HG02870 (cell line): Measurements from ENCODE around the gene THOC5.
"Not testable (repeated sequence)": the region's sequence is repeated elsewhere in the genome, so short reads cannot be mapped to it uniquely, and the experiment has no call there.

Experiments
- ATAC-seq: cut with Tn5 transposase; IDR thresholded peaks from one replicate; pipeline ENCODE4 v1.9.1; 2021; ENCODE audit warnings: mild to moderate bottlenecking, moderate library complexity; ENCODE audit not compliant: unreplicated experiment

THOC5 gene

DNA sequence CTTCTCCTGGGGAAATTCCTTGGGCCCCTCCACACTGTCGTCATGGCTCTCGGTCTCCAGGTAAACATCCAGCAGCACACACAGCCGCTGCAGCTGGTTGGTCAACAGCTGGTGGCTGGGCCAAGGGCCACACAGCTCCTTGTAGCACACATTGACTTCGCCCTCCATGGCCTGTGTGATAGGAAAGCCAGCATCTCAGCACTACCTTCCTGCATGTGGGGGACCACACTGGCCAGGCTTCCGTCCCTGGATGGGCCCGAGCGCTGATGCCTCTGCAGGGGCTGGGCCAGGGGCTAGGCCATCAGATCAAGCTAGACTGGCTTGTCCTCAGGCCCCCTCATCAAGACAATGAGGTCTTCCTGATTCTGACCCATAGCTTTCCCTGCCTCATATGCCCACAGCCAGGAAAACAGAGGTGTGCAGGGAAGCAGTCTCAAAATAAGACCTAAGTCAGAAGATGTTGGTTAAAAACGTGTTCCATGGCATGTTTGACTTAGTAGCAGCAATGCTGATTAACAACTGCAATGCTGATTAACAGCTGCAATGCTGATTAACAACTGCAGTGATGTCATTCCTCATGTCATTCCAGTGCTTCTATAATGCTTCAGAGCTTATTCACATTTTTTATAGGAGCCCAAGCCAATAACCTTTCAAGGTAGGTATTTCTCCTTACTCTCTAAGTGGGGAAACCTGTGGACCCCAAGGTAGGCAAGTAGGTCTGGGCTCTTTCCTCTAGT, 42.3 kb downstream of the THOC5 start:
- ATAC-seq, result no peak

- no peak for ATAC-seq
Observed at GRCh38 chr22:29510542-29510941, 43.0 kb downstream of the THOC5 start.

- ATAC-seq, result no peak
Observed at GRCh38 chr22:29509815-29510214, 43.7 kb downstream of the THOC5 start.

- no peak for ATAC-seq
Observed at GRCh38 chr22:29509298-29509697, 44.3 kb downstream of the THOC5 start.

DNA sequence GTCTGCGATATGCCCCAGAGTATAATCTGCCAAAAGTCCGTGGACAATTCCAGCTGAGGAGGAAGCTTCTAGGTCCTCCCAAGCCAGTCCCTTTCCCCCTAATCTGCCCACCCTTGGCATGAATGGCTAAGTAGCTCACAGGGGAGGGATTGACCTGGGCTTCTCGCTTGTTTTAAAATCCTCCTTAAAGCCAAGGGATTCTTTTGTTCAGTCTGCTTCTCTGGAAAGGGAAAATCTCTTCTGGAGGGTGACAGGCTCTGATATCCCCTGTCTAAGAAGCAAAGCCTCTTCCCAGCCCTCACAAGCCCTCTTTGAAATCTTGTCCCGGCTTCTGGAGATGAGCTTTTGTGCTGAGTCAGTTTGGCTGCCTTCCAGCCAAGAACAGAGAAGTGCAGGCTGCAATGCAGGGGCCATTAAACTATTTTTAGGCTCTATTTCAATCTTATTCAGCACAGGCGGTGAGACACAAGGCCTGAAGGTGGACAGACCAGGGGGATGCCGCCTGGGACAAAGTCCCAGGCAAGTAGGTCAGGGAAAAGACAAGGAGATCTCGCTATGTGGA, 49.7 kb downstream of the THOC5 start:
- ATAC-seq, result no peak

DNA sequence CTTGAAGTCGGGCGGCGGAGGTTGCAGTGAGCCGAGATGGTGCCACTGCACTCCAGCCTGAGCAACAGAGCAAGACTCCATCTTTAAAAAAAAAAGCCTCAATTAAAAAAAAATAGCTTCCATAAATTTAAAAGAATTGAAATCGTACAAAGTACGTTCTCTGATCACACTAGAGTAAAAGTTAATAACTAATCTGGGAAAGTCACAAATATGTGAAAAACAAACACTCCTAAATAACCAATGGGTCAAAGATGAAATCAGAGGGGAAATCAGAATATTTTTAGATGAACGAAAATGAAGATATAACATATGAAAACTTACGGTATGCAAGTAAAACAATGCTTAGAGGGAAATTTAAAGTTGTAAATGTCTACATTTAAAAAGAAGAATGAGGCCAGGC, 53.7 kb downstream of the THOC5 start:
- no peak for ATAC-seq

DNA sequence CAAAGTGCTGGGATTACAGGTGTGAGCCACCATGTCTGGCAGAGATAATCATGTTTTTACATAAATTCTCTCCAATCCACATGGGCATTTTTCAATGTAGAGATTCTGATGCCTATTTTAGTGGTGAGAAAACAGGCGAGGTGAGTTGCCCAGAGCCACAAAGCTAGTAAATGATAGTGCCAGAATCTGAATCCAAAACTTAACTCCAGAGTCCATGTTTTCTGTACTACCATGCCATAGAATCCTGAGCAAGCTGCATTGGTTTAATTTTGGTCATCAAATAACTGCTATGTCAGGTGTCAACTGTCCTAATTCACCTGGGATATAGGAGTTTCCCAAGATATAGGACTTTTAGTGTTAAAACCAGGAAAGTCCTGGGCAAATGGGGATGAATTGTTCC, 59.9 kb downstream of the THOC5 start:
- ATAC-seq, result no peak

DNA sequence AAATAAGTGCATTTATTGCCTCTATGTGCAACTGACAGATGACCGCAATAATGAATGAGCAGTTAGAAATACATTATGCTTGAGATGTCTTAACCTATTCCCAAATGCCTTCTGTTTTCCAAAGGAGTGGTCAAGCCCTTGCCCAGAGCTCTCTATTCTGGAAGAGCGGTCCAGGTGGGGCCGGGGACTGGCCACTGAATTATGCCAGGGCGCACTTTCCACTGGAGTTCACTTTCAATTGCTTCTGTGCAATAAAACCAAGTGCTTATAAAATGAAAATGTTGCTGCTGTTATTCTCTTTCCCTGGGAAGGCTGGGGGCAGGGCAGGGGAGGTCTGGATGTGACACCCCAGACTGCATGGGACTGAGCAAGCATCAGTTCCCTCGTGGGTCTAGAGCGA, 62.5 kb downstream of the THOC5 start:
- ATAC-seq, result no peak

DNA sequence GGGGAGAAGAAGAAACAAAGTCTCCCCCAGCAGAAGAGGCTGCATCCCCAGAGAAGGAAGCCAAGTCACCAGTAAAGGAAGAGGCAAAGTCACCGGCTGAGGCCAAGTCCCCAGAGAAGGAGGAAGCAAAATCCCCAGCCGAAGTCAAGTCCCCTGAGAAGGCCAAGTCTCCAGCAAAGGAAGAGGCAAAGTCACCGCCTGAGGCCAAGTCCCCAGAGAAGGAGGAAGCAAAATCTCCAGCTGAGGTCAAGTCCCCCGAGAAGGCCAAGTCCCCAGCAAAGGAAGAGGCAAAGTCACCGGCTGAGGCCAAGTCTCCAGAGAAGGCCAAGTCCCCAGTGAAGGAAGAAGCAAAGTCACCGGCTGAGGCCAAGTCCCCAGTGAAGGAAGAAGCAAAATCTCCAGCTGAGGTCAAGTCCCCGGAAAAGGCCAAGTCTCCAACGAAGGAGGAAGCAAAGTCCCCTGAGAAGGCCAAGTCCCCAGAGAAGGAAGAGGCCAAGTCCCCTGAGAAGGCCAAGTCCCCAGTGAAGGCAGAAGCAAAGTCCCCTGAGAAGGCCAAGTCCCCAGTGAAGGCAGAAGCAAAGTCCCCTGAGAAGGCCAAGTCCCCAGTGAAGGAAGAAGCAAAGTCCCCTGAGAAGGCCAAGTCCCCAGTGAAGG, 64.3 kb downstream of the THOC5 start:
- ATAC-seq, result not testable (repeated sequence)

DNA sequence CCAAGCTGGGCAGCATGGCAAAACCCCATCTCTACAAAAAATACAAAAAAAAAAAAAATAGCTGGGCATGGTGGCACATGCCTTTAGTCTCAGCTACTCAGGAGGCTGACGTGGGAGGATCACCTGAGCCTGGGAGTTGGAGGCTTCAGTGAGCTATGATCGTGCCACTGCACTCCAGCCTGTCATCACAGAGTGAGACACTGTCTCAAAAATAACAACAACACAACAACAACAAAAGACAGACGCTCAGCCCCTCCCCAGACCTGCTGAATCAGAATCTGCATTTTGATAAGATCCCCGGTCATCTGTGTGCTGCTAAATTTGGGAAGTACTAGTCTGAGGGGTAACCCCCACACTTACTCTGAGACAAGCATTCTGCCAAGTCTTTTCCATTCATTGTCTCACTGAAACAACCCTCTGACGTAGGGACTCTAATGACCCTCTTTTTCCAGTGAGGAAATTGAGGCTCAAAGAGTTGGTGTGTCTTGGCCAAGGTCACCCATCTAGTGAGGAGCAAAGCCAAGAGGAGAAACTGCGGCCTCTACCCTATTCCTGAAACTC, 66.1 kb downstream of the THOC5 start:
- no peak for ATAC-seq

DNA sequence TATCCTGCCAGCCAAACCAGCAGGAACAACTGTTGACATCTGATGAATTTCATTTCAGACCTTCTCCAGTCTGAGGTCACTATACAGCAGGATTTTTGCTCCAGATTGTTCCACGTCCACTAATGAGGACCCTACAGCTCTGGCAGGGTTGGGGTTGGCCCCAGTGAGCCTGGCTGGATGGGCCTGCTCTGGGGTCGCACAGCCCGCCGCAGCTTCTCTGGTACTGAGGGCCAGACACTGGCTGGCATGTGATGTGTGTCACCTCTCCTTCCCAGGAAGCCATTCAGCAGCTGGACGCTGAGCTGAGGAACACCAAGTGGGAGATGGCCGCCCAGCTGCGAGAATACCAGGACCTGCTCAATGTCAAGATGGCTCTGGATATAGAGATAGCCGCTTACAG, 68.1 kb downstream of the THOC5 start:
- no peak for ATAC-seq

DNA sequence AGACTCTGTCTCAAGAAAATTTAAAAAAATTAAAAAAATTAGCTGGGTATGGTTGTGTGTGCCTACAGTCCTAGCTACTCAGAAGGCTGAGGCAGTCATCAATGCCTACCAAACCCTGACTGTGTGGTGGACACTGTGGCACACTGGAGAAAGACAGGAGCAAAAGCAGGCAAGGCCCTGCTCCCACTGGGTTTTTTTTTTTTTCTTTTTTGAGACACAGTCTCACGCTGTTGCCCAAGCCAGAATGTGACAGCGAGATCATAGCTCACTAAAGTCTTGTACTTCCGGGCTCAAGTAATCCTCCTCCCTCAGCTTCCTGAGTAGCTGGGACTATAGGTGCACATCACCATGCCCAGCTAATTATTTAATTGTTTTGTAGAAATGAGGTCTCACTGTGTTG, 68.9 kb downstream of the THOC5 start:
- no peak for ATAC-seq

DNA sequence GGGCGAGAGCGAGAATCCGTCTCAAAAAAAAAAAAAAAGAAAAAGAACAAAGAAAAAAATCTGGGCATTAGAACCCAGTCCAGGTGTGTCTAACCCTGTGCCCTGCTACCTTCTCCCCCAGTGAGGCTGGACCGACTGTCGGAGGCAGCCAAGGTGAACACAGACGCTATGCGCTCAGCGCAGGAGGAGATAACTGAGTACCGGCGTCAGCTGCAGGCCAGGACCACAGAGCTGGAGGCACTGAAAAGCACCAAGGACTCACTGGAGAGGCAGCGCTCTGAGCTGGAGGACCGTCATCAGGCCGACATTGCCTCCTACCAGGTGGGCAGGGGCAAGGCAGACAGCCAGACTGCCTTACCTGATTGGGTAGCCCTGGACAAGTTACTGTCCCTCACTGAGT, 70.3 kb downstream of the THOC5 start:
- ATAC-seq, result no peak

DNA sequence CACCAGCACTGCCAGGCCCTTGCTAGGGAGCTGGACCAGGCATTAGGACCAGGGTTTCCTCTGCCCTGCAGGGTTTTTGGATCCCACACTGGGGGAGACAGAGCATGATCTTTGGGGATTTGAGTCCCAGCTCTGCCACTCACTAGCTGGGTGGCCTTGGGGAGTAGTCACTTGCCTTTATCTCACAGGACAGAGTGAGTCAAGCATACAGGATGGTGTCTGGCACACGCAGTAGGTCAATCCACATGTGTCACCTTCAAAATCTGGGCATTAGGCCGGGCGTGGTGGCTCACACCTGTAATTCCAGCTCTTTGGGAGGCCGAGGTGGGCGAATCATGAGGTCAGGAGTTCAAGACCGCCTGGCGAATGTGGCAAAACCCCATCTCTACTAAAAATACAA, 70.8 kb downstream of the THOC5 start:
- ATAC-seq, result no peak

DNA sequence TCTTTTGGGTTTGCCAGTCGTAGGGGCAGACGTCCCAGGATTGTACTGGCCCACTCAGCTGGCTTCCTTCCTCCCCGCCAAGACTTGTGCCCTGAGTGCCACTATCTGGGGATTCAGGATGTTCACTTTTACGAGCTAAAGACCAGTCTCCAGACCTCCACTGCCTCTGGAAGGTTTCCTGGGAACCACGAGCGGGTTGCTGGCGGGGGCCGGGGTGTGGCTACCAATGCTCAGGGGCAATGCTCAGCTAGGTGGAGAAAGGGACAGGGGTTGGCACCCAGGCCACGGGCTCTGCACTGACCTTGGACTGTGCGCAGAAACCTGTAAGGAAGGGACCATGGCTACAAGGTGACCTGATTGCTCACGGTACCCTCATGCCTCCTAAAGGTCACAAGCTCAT, 71.3 kb downstream of the THOC5 start:
- no peak for ATAC-seq

DNA sequence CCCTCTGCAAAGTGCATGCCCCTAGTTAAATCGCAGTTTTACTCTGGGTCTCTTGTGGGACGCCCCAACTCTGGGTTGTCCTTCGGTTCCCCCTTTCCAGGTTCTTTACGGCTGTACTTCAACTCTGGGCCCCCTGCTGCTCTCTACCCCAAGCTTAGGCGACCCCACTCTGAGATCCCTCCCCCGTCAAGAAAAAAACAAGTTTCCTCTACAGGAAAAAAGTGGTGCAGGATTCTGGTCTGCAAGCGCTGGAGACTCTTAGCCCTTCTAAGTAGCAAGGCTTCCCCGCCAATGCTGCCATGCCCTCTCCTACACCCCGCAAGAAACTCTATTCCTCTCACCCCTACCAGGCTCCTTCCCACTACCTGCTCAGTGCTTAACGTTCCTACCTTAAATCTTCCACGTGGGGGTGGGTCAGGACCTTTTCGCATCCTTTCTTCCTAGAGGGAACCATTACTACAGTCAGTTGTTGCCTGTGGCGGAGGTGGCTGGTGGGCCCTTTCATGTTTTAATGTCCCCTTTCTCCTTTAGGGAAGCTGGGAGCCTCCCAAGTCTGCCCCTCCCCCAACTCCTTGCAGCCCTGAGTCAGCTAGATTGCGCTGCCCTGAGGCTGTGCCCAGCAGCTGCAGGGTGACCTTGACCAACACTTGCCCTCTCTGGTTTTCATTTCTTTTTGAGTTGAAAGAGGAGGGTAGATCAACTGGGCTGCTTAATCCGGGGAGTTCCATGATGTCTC, 72.1 kb downstream of the THOC5 start:
- no peak for ATAC-seq

DNA sequence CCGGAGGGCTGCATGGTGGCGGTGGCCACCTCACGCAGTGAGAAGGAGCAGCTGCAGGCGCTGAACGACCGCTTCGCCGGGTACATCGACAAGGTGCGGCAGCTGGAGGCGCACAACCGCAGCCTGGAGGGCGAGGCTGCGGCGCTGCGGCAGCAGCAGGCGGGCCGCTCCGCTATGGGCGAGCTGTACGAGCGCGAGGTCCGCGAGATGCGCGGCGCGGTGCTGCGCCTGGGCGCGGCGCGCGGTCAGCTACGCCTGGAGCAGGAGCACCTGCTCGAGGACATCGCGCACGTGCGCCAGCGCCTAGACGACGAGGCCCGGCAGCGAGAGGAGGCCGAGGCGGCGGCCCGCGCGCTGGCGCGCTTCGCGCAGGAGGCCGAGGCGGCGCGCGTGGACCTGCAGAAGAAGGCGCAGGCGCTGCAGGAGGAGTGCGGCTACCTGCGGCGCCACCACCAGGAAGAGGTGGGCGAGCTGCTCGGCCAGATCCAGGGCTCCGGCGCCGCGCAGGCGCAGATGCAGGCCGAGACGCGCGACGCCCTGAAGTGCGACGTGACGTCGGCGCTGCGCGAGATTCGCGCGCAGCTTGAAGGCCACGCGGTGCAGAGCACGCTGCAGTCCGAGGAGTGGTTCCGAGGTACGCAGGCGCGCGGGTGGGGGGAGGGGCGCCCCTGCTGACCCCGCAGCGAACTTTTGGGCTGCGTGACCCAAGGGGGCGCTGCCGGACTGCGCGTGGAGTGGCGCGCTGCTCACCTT, 72.9 kb downstream of the THOC5 start:
- ATAC-seq, result no peak

GRCh38 chr22:29480262-29480511, 73.4 kb downstream of the THOC5 start:
- no peak for ATAC-seq

DNA sequence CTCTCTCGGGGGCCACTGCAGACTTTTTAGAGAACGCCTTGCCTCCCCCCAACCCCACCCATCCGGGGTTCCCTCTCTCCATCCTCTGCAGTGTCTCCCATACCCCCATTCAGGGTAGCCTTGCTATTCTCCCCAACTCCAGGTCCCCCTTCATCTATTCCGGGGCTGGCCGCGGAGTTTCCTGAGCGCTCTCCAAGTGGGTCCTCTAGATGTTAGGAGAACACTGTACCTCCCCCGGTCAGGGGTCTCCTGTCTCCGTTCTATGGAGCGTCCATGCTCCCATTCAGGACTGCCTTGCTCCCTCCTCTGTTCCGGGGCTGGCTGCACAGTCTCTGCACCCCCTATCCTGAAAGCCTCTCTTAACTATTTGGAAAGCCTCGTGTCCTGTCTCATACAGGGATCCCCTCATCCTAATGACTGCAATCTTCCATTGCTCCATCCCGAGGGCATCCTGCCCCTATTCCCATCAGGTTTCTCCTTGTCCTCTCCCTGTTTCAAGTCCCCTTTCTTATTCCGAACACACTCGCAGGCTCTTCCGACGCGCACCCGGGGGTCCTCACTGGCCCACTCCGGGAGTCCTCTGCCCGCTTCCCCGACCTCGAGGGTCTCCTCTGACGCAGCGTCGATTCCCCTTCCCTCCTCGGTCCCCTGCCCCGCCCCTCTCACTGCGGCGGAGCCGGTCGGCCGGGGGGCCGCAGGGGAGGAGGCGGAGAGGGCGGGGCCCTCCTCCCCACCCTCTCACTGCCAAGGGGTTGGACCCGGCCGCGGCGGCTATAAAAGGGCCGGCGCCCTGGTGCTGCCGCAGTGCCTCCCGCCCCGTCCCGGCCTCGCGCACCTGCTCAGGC, 73.9 kb downstream of the THOC5 start, which contains the start of gene NEFH:
NEFH (plus strand) TSS at position 802 of the 845 bp plus-strand sequence. CDS start 45 bp downstream, outside the sequence.
- ATAC-seq, result no peak
